Thyroid gland (tissue), 4 donors: Measurements from ENCODE around the gene TLR5. TPM values are rescaled to one million over a fixed set of nuclear protein-coding genes. Genes with fewer than 3 reads are reported as not detected.

ENCODE experiments used
- DNase-seq, 2 donors: peaks; one replicate each; pipeline ENCODE4 v3.0.0-alpha.2; 2019
- H3K27ac ChIP-seq, 3 donors: fragments of 200-600 bp; sonication (generic); 1 replicate in 2 of 3; 2 replicates in 1 of 3; pipeline ENCODE4 v1.5.1; 2016 to 2019; ENCODE audit warnings: mild to moderate bottlenecking in 1 of 3, moderate library complexity in 1 of 3
- H3K27me3 ChIP-seq: fragments of 200-600 bp; sonication (generic); one replicate; pipeline ENCODE4 v1.5.1; 2019
- H3K36me3 ChIP-seq, 2 donors: fragments of 200-600 bp; sonication (generic); one replicate each; pipeline ENCODE4 v1.5.1; 2016 to 2019
- H3K4me1 ChIP-seq, 2 donors: fragments of 200-600 bp; sonication (generic); one replicate each; pipeline ENCODE4 v1.5.1; 2017 to 2019
- H3K4me3 ChIP-seq, 3 donors: fragments of 200-600 bp; sonication (generic); replicated peaks in 1 of 3; 1 replicate in 2 of 3; 2 replicates in 1 of 3; pipeline ENCODE4 v1.5.1; 2016; ENCODE audit warnings: mild to moderate bottlenecking in 1 of 3
- H3K9me3 ChIP-seq: fragments of 200-600 bp; sonication (generic); one replicate; pipeline ENCODE4 v1.5.1; 2017
- POLR2A ChIP-seq, 2 donors: fragments of 450-650 bp; IDR thresholded peaks; one replicate each; pipeline ENCODE4 v1.6.1; 2017; ENCODE audit warnings: antibody characterized with exemption in 2 of 2, mild to moderate bottlenecking in 2 of 2, moderate library complexity in 1 of 2
- WGBS, 2 donors: methylation state at CpG; one replicate each; pipeline ENCODE4 v1.1.5; 2017; 5-methylcytosine and 5-hydroxymethylcytosine counted together
- intact Hi-C: fragments of 100-400 bp; cut with DNase I; formaldehyde crosslinking; loops from one replicate; pipeline ENCODE4 v1.15.1; 2023
- total RNA-seq, 4 donors: library from RNA; depleted of rRNA; stranded (reverse); fragments of >200 nt; gene quantifications; one replicate each; pipeline ENCODE4 v1.2.3, GENCODE V29; 2016
- TF ChIP-seq, protein P1 (sequence below), 6 experiments: fragments of 200-600 bp in 3 of 6; fragments of 450-650 bp in 3 of 6; sonication (generic) in 3 of 6; IDR thresholded peaks; one replicate each; pipeline ENCODE4 v1.5.1; 2016 to 2019; ENCODE audit warnings: antibody characterized with exemption in 6 of 6, mild to moderate bottlenecking in 2 of 6, inconsistent platforms in 1 of 6, moderate library complexity in 1 of 6

Gene TLR5
- total RNA-seq, 4 donors from 2014 or later, result 3.3 to 11.6 (median 6.7) TPM

DNA sequence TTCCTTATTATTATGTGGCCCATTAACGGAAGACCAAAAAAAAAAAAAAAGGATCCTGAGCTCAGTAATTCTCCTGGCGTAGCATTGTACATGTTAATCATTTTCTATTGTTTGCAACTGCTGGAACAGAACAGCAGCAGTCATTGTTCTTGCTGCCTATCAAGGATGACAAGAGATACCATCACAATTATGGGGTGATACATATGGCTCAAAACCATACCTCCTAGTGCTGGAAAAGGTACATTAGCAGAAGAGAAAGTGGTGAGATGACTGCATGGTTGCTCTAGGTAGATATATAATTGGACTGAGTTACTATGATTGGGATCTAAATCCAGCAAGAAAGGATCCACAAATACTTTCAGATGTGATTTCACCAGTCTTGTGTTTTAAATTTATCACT lies 13.3 kb upstream of the TLR5 start:
- H3K27ac ChIP-seq, result no peak overlapping the region
- TF ChIP-seq POLR2A (IDR thresholded peaks at IDR 0.05), result no peak
- TF ChIP-seq, protein P1, sequence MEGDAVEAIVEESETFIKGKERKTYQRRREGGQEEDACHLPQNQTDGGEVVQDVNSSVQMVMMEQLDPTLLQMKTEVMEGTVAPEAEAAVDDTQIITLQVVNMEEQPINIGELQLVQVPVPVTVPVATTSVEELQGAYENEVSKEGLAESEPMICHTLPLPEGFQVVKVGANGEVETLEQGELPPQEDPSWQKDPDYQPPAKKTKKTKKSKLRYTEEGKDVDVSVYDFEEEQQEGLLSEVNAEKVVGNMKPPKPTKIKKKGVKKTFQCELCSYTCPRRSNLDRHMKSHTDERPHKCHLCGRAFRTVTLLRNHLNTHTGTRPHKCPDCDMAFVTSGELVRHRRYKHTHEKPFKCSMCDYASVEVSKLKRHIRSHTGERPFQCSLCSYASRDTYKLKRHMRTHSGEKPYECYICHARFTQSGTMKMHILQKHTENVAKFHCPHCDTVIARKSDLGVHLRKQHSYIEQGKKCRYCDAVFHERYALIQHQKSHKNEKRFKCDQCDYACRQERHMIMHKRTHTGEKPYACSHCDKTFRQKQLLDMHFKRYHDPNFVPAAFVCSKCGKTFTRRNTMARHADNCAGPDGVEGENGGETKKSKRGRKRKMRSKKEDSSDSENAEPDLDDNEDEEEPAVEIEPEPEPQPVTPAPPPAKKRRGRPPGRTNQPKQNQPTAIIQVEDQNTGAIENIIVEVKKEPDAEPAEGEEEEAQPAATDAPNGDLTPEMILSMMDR (IDR thresholded peaks at IDR 0.05), result no peak
- no peak for DNase-seq
- no peaks in the 10 kb centered on the region for H3K36me3 ChIP-seq
- no peak overlapping the region for H3K4me3 ChIP-seq
- 91 to 92% methylated on average over 2 of the region's 2 CpGs for WGBS, 2 donors
- intact Hi-C loops, result no loop called here
- H3K27me3 ChIP-seq, result no peaks in the 10 kb centered on the region
- H3K4me1 ChIP-seq, result peaks cover 0 to 4% of the 10 kb centered on the region in 2 donors
- no peaks in the 10 kb centered on the region for H3K9me3 ChIP-seq

DNA sequence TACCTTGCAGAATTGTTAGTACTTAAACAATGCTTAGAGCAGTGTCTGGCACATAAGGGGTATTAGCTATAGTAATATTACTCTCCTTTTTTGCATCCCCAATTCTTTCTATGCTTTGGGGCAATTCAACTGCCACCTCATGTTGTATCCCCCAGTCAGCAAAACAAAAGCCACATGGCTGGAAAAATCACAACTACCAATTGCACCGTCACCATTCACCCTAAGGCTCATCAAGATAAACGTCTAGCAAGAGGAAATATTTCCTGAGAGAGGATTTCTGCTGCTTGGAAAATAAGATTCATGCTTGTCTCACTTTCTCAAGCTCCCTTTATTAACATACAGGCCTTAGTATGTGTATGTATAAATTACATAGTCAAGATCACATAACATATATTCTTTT lies 12.1 kb upstream of the TLR5 start:
- 72 to 78% methylated on average over 2 of the region's 2 CpGs for WGBS, 2 donors
- intact Hi-C loops, result no loop called here
- no peak overlapping the region for H3K4me3 ChIP-seq
- no peak for DNase-seq
- H3K27ac ChIP-seq, result no peak overlapping the region
- H3K36me3 ChIP-seq, result no peaks in the 10 kb centered on the region
- no peaks in the 10 kb centered on the region for H3K27me3 ChIP-seq
- TF ChIP-seq POLR2A (IDR thresholded peaks at IDR 0.05), result no peak
- TF ChIP-seq, protein P1 (IDR thresholded peaks at IDR 0.05), result no peak
- peaks cover 0 to 4% of the 10 kb centered on the region in 2 donors for H3K4me1 ChIP-seq
- H3K9me3 ChIP-seq, result no peaks in the 10 kb centered on the region

DNA sequence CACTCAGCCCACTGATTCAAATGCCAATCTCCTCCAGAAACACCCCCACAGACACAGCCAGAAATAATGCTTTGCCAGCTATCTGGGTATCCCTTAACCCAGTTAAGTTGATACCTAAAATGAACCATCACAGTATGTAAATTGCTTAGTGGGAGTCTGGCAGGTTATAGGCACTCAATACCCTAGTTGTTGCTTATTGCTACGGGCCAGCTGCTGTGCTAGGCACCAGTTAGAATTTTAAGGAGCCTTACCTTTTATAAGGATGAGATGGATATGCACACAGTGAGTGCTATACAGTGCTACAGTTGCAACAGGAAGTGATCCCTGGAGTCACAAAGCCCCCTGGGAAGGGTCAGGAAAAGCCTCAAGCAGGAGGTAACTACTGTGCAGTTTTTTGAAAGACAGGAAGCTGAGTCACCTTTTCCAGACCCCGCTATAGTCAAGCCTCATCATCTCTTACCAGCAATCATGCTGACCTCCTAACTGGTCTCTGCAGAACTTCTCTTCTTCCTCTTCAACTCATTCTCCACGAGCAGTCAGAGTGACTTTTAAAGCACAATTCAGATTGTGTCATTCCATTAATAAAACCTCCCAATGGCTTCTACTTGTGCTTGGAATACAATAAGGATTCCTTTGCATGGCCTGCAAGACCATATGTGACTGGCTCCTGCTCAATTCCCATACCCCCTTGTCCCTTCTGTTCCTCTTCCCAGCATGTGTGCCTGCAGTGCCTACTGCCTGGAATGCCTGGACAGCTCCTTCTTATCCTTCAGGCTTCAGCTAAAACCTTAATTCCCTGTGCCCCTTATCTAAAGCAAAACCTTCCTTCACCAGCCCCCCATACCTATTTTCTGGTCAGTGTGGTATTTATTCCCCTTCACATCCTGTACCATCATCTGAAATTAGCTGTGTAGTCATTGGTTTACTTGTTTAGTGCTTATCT lies 10.4 kb upstream of the TLR5 start:
- H3K4me1 ChIP-seq, result peaks cover 0 to 4% of the 10 kb centered on the region in 2 donors
- H3K27me3 ChIP-seq, result no peaks in the 10 kb centered on the region
- no peak overlapping the region for H3K4me3 ChIP-seq
- H3K9me3 ChIP-seq, result no peaks in the 10 kb centered on the region
- no peaks in the 10 kb centered on the region for H3K36me3 ChIP-seq
- no peak for DNase-seq
- H3K27ac ChIP-seq, result no peak overlapping the region
- intact Hi-C loops, result no loop called here
- 75 to 83% methylated on average over 3 of the region's 3 CpGs for WGBS, 2 donors
- TF ChIP-seq, protein P1 (IDR thresholded peaks at IDR 0.05), result no peak
- no peak for TF ChIP-seq POLR2A (IDR thresholded peaks at IDR 0.05)

DNA sequence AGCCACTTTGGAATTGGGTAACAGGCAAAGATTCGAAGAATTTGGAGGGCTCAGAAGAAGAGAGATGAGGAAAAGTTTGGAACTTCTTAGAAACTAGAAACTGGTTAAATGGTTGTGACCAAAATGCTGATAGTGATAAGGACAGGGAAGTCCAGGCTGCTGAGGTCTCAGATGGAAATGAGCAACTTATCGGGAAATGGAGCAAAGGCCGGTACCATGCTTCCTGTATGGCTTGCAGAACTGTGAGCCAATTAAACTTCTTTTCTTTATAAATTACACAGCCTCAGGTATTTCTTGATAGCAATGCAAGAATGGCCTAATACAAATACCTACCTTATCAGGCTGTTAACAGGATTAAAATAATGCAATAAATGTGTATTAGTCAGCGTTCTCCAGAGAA lies 9.4 kb upstream of the TLR5 start:
- intact Hi-C loops, result no loop called here
- DNase-seq, result no peak
- Histone ChIP-seq H3K27me3 (no peaks in the 10 kb centered on the region), H3K4me1 (peaks cover 0 to 4% of the 10 kb centered on the region in 2 donors), H3K4me3 (no peak overlapping the region), H3K27ac (no peak overlapping the region), H3K9me3 (no peaks in the 10 kb centered on the region), H3K36me3 (no peaks in the 10 kb centered on the region)
- WGBS, 2 donors, result 84 to 90% methylated on average over 4 of the region's 4 CpGs
- TF ChIP-seq, protein P1 (IDR thresholded peaks at IDR 0.05), result no peak
- no peak for TF ChIP-seq POLR2A (IDR thresholded peaks at IDR 0.05)

DNA sequence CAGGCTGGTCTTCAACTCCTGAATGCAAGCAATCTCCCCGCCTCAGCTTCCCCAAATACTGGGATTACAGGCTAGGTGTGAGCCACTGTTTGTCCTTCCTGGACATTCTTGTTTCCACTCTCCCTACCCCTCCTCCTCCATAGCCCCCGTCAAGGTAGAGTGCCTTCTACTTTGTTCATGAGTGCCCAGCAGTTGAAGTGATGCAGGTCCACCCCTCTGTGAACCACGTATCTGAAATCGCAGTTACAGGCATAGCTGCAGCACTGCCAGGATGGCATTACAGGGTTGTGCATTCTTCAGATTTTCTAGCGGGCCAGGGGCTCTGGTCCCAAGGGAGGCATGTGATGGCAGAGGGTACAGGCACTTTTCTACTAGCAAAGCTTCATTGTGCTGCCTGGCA lies 7.4 kb upstream of the TLR5 start:
- intact Hi-C loops, result no loop called here
- no peak for DNase-seq
- 34 to 43% methylated on average over 5 of the region's 5 CpGs for WGBS, 2 donors
- Histone ChIP-seq H3K36me3 (no peaks in the 10 kb centered on the region), H3K4me1 (peaks cover 0 to 4% of the 10 kb centered on the region in 2 donors), H3K27ac (no peak overlapping the region), H3K27me3 (no peaks in the 10 kb centered on the region), H3K4me3 (no peak overlapping the region), H3K9me3 (no peaks in the 10 kb centered on the region)
- TF ChIP-seq, protein P1 (IDR thresholded peaks at IDR 0.05), result no peak
- TF ChIP-seq POLR2A (IDR thresholded peaks at IDR 0.05), result no peak
